ENCODE results near the gene CELF2.
A peak's percentile ranks its signal among the peaks of the same experiment; 100 is the strongest.

CELF2 gene

GRCh38 chr10:11138314-11139033 is 120.8 kb downstream of the CELF2 start:
- no peak for DNase-seq

- no peak for DNase-seq
Observed at GRCh38 chr10:11140963-11141362, 123.3 kb downstream of the CELF2 start.

- DNase-seq, result no peak
Observed at GRCh38 chr10:11141571-11142091, 124.0 kb downstream of the CELF2 start.

GRCh38 chr10:11142777-11143176 is 125.1 kb downstream of the CELF2 start:
- DNase-seq, result no peak

- no peak for DNase-seq
Observed at GRCh38 chr10:11143242-11143641, 125.6 kb downstream of the CELF2 start.

GRCh38 chr10:11144626-11145494 is 127.2 kb downstream of the CELF2 start:
- no peak for DNase-seq

GRCh38 chr10:11145495-11145855 is 127.8 kb downstream of the CELF2 start:
- peak; percentile 60 for DNase-seq

GRCh38 chr10:11146402-11147171 is 128.9 kb downstream of the CELF2 start:
- DNase-seq, result no peak

- no peak for DNase-seq
Observed at GRCh38 chr10:11147722-11148121, 130.1 kb downstream of the CELF2 start.

DNA sequence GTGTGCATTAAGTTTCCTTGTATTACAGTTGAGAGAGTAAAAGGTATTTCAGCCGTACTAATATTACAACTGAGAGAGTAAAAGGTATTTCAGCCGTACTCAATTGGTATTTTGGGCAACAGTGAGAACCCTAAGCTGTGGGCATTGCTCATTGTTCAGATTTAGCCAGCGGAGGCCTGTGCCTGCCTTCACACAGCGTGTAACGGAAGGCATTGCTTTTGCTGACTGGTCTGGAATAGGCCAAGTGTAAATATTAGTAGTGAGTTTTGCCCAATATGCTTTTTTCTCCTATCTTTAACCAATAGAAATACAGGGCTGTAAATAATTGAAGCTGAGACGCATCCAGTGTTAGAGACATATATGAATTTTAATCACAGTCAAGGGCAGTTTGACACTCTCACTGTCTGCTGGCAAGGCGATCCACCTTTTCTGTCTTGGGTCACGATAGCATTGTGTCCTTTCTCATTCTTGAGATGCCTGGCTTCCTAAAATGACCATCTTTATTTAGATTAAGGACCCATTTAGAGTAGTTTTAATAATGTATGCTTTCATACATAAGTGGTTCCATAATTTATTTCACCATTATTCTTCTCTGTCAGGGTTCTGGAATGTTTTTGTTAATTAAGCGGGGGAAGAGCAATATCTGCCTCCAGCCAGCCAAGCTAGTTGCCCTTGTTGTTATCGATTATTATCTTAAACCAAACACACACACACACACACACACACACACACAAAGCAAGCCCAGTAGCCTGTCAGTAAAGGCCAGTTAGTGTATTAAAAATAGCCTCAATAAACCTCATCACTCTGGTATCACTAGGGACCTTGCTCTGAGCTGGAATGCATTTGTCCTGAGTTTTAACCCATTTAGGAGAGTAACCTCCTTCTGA is 130.7 kb downstream of the CELF2 start:
- no peak for DNase-seq

DNA sequence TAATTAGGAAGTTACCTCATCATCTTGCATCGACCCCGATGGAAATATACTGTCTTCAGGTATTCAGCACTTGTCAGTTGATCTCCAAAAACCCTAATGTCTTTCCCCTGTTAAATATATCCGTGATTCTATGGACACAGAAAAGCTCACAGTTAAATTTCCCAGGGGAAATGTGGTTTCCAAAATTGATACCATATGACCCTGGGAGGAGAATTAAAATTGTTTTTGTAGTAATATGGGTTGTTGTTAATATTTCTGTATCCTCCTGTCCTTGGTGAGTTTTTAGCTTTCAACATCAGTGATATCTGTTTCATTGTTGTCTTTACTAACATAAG is 132.1 kb downstream of the CELF2 start:
- no peak for DNase-seq

DNA sequence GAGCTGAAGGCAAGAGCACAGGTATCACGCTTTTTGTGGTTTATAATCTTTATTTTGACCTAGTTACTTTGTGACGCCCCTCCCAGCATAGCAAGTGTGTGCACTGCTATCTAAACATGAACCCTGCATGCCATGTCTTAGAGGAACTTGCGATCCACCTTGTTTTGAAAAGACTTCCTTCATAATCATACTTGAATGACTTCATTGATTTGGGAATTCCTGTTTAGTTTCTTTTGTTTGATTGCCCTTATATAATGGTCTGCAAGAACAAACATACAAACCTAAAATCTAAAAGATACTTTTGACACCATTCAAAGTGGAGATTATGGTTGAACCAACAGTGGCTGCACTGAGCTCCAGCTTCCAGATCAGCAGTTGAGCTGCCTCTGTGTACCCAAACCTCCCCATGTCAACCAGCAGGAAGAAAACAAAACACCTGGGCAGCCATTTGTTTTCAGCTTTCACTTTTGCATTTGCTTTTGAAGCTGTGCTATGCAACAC is 132.6 kb downstream of the CELF2 start:
- peak; percentile 36 for DNase-seq

- no peak for DNase-seq
Observed at GRCh38 chr10:11150879-11151415, 133.3 kb downstream of the CELF2 start.

DNA sequence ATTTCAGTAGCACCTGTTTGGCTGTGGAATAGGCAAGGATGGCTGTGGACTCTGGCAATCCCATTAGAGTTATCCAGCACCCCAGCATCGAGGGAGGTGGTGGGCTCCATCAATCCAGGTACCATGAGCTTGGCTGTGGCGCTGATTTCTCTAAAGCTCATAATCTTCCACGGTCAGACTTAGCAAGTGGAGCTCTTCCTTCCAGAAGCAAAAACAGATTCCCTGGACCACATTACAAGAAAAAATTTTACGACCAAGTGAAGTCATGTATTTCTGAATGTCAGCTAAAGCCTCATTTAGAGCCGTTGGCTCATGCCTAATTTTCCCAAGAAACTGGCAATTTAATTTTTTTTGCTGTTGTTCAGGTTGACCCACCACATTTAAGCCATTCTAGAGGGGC is 135.1 kb downstream of the CELF2 start:
- no peak for DNase-seq

GRCh38 chr10:11153245-11153644 is 135.6 kb downstream of the CELF2 start:
- DNase-seq, result no peak

GRCh38 chr10:11153766-11154165 is 136.1 kb downstream of the CELF2 start:
- no peak for DNase-seq

DNA sequence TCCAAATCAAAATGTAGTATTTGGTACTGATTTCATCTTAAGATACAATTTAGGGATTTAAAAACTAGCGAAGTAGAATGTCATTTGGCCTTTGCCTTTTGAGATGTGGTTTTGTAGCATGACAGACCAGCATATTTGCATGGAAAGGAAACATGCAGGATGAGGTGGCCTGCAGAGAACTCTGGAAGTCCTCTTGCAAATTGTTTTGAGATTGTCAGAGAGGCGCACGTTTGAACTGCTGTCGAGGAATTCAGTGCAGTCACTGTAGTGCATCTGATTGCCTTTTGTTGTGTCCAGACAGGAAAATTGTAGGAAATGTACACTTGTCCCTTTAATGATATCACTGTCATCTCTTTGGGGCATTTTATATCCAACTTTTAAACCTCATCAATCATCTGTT is 136.7 kb downstream of the CELF2 start:
- no peak for DNase-seq

- DNase-seq, result no peak
Observed at GRCh38 chr10:11154849-11155498, 137.3 kb downstream of the CELF2 start.

DNA sequence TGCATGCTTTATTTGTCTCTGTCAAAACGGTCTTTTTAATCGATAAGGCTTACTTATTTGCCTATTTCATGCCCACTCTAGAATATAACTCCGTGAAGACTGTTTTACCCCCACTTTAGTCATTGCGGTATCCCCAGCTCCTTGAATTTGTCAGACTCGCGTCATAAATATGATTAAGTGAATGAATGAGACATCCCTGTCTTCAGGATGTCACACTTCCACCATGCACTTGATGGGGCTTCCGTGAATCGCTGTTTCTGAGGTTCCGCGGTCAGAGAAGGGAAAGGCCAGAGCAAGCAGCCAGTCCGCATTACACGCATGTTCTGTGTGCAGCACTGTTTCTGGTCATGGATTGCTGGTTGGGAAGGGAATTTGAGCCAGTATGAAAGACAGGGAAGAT is 138.8 kb downstream of the CELF2 start:
- no peak for DNase-seq

- no peak for DNase-seq
Observed at GRCh38 chr10:11157292-11158076, 139.8 kb downstream of the CELF2 start.
